CD4-positive, alpha-beta T cell treated with Interleukin-12 subunit alpha and Interleukin-12 subunit beta, for 1 hour (primary cell): Measurements from ENCODE around the gene CASQ1.

Experiments
- DNase-seq: peaks from one replicate; pipeline ENCODE4 v3.0.0-alpha.2; 2020

Gene CASQ1

DNA sequence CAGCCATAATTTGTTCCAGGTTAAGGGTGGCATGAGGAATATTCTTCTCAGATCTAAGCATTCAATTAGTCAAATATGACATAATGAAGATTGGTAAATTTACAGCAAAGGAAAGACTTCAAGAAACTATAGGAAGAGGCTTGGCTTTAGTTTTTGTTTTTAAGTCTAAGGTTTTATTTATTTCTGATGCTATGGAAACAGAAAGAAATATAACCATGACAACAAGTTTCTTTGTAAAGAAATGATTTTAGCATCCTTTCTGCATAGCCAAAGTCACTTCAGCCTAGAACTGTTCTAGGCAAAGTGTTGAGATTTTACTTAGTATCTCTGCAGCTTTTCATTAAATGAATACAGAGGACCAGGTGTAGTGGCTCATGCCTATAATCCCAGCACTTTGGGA lies 42.5 kb downstream of the CASQ1 start:
- DNase-seq: no peak

GRCh38 chr1:160236806-160237205 lies 46.4 kb downstream of the CASQ1 start:
- no peak for DNase-seq

- DNase-seq: no peak
Measured at GRCh38 chr1:160237558-160237957, 47.2 kb downstream of the CASQ1 start.

GRCh38 chr1:160238408-160238807 lies 48.0 kb downstream of the CASQ1 start:
- no peak for DNase-seq

GRCh38 chr1:160239582-160240299 lies 49.4 kb downstream of the CASQ1 start:
- no peak for DNase-seq

GRCh38 chr1:160243767-160244166 lies 53.4 kb downstream of the CASQ1 start:
- DNase-seq: no peak

DNA sequence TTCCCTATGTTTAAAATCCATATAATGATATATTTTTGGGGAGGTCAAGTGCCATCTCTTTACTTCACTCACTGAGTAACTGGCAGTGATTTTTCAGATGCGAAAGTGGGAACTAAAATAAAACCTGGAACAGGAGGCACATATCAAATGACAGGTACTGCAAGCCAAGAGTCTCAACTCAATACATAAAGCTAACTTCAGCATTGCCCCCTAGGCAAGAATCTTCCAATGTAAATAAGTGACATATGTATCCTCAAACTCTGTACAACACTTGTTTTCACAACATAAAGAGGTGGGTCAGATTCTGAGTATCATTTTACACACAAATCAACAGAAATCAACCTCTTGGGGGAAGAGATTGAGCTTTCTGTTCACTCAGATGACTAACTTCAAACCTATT lies 53.8 kb downstream of the CASQ1 start:
- DNase-seq: no peak

DNA sequence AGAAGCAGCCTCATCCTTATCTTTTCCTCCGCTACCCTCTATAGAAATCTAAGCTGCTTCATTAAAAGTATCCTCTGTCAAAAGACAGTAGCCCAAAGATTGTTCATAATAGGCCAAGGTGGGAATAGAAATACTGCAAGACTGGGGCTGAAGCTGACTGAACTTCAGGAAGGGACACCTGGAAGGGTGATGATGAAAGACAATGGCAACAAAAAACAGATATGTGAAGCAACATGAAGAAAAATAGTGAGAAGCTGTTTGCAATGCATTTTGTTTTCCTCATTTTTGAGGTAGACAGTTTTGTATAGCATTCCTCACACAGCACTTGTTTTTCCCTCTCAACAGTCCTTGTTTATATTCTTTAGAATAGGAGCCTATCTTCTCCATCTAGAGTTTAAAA lies 55.1 kb downstream of the CASQ1 start:
- no peak for DNase-seq

- DNase-seq: no peak
Measured at GRCh38 chr1:160247053-160247452, 56.7 kb downstream of the CASQ1 start.

DNA sequence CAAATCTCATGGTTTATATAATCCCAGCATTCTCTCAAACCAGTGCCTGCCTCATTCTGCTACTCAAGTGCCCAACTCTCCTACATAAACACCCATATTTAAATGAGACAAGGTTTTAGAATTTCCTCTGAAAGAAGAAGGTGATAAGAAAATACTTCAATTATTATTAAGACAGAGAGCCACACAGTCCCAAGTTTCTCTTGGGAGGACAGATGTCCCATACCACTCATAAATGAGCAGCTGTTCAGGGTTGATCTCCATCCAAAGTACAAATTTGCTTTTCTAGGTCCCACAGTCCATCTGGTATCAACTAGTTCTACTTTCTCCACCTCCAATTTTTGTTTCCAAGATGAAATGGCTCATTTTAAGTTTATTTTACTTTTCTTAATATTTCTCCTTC lies 60.6 kb downstream of the CASQ1 start:
- no peak for DNase-seq
